ENCODE results near the gene FAM47B.

GRCh38 chrX:34909151-34909550 lies 33.4 kb upstream of the FAM47B start:
- TF ChIP-seq, protein P1, sequence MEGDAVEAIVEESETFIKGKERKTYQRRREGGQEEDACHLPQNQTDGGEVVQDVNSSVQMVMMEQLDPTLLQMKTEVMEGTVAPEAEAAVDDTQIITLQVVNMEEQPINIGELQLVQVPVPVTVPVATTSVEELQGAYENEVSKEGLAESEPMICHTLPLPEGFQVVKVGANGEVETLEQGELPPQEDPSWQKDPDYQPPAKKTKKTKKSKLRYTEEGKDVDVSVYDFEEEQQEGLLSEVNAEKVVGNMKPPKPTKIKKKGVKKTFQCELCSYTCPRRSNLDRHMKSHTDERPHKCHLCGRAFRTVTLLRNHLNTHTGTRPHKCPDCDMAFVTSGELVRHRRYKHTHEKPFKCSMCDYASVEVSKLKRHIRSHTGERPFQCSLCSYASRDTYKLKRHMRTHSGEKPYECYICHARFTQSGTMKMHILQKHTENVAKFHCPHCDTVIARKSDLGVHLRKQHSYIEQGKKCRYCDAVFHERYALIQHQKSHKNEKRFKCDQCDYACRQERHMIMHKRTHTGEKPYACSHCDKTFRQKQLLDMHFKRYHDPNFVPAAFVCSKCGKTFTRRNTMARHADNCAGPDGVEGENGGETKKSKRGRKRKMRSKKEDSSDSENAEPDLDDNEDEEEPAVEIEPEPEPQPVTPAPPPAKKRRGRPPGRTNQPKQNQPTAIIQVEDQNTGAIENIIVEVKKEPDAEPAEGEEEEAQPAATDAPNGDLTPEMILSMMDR (IDR thresholded peaks at IDR 0.05), result no peak
- no peak for TF ChIP-seq EZH2phosphoT487 (IDR thresholded peaks at IDR 0.05)
- TF ChIP-seq EZH2 (IDR thresholded peaks at IDR 0.05), result no peak
